Sciatic nerve (tissue), 2 donors: ENCODE data around the gene TPX2. TPM values are rescaled to one million over a fixed set of nuclear protein-coding genes. Genes with fewer than 3 reads are reported as not detected.

Experiments
- ATAC-seq: fragments of 200-7000 bp; cut with Tn5 transposase; one replicate; pipeline ENCODE4 v1.9.1; 2020; ENCODE audit warnings: mild to moderate bottlenecking, moderate library complexity
- DNase-seq: peaks from one replicate; pipeline ENCODE4 v3.0.0-alpha.2; 2020; ENCODE audit warnings: low spot score
- intact Hi-C: fragments of 100-400 bp; cut with DNase I; formaldehyde crosslinking; loops from one replicate; pipeline ENCODE4 v1.14.2; 2022
- total RNA-seq: library from RNA; stranded (reverse); fragmentation: NEBNext Ultra II Directional; extraction: Animal tissue kit (Norgen Biotek cat#: 25700); gene quantifications from one replicate; pipeline ENCODE4 v1.2.1, GENCODE V29; 2021
- donor health status: DM: no; HTN: no; CAD: no.
- donor health status: DM: no; HTN: no; CAD: no.

Gene TPX2
- total RNA-seq, 1 donor from 2014 or later, result 0.71 TPM

DNA sequence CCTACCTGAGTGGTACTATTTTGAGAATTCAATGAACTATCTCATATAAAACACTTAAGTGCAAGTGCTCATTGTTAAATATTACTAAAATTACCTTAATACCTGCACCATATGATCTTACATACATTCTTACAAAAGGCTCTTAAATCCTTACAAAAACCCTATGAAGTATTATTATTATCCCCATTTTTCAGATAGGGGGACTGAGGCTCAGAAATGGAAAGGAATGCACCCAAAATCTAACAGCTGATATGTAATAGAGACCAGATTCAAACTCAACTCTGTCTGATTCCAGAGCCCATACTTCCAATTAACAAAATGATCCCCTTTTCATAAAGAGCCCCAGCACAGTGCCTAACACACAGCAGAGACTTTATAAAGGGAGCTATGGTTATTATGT, 33.9 kb upstream of the TPX2 start:
- no peak for DNase-seq
- no peak for ATAC-seq
- intact Hi-C loops, result no loop called here

DNA sequence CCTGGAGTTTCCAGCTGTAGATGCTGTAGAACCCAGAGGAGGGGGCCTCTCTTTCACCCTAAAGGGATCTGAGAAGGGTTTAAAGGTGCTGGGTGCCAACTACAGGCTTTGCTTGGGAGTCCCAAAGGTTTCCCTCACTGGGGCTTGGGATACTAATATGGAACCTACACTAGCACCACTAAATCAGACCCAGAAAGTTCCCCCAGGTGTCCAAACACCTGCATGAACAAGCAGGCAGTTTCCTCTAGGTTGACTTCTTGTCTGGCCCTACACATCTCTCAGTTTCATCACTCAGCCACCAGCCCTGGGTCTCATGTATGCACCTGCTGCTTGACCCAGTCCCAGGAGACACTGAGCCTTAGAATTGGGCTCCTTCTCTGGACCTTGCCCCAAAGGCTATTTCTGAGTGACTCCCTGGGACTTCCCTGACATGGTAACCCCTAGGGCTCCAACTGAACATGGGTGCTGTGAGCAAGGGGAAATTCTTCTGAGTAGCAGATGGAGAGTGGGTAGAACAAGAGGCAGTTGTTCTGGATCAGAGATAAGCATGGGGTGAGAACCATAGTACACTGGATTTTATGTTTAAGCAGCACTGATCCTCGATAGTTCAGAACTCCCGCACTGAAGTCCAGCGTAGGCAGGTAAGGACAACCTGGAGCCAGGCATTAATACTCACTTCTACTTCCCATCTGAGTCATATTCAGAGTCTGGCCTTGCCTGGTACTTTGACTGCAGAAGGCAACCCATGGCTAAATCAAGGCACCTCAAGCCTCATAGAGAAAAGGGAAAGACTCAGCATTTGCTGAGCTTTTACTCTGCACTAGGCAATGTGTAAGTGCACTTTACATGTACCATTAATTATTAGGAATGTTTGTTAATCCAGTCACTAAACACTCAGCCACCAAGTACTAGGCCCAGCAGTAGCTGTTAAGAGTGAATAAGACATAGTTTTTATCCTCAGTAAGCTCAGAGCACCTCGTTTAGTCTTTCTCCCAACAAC, 33.2 kb upstream of the TPX2 start:
- no peak for ATAC-seq
- intact Hi-C loops, result no loop called here
- DNase-seq, result no peak

DNA sequence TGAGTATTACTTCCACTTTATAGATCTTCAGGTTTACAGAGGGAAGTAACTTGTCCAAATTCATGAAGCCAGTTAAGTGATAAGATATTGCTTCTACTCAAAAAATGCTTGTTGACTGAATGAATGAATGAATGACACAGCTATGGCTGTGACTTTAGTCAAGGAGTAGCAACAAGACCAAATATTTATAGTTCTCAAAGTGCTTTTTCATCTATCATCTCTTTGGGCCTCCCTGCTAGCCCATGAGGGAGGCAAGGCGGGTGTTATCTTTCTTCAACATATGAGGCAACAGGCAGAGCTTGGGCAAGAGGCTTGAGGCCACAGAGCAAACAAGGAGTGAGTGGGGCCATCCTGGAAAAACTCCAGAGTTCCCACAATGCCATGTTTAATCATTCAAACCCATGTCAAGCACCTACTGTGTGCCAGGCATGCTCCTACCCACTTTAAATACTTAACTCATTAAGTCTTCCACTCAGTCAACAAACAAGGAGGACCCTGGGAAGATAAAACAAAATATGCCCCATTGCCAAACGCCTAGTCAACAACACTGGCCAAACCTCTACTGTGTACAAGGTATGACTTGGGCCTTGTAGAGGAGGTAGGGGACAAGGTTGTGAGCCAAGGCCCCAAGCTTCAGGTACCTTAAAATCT, 32.4 kb upstream of the TPX2 start:
- intact Hi-C loops, result no loop called here
- ATAC-seq, result no peak

DNA sequence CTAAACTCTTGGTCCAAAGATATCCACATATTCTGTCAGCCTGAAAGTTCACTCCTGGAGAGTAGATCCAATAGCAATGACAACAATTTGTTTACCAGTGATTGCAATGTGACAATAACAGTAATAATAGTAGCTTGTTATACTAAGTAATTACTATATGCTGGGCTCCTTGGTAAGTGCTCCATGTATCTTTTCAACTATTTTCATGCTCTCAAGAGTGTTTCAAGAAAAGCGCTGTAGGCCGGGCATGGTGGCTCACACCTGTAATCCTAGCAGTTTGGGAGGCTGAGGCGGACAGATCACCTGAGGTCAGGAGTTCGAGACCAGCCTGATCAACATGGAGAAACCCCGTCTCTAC, 31.9 kb upstream of the TPX2 start:
- intact Hi-C loops, result no loop called here
- DNase-seq (no peak), ATAC-seq (no peak)

More for the DNA sequence above, 32.4 kb upstream of the TPX2 start:
- no peak for DNase-seq

DNA sequence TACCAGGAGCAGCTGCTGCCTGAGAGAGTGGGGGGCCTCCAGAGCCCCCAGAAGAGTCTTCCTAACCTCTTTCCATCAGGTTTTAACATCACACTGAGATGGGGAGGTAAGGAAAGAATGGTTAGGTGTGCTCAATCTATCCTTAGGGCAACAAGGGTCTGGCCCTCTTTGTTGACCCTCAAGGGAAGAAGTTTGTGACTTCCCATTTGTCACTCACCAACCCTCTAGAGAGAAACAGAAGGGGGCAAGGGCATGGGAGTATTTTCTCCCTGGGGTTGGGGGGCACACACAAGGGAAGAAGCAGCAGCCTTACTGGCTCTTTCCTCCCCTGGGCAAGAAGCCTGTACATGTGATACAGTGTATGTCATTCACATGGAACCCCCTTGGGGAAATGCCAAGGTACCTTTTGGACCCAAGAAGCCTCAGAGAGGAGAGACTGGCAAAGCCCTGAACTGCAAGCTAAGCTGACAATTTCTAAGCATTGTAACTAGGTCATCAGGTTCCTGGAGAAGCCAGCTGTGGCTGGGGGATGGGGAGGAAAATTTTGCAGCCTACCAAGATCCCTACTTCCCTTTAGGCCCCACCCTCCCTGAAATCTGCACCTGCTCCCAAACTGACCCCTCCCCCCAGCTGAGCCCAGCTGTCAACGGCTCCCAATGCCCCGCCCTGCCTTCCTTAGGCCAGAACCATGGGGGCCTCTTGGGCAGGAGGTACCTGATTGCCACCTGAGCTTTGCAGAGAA, 30.9 kb upstream of the TPX2 start:
- ATAC-seq (no peak), DNase-seq (peak; percentile 68)

DNA sequence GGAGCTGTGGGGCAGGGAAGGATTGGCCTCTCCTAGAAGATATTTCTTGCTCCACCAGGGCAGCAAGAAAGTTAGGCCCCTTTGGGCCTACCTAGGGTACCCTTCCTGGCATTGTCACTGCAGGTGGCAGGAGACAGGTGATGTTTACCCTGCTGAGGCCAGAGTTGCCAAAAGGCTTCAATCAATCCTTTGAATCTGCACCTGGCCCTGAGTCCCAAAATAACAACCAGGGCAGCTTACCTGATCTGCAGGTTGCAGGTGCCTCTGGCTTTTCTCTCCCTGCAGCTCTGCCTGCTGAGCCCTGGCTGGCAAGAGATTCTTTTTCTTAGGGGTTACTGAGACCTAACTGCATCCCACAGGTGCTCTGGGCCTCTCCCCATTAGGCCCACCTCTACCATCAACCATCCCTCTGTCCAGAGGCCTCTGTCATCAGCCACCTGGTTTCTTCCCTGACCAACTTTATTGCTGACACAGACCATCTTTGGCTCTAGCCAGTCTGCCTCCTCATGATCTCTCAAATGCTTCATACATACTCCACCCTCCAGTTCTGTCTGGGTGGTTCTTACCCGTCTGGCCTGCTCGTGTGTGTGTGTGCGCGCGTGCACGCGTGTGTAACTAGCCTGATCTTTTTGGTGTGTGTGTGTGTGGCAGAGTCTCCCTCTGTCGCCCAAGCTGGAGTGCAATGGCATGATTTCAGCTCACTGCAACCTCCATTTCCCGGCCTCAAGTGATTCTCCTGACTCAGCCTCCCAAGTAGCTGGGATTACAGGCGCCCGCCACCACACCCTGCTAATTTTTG, 30.2 kb upstream of the TPX2 start:
- DNase-seq, result peak; percentile 45
- ATAC-seq, result no peak
- intact Hi-C loops, result no loop called here

More for the DNA sequence above, 30.9 kb upstream of the TPX2 start:
- intact Hi-C loops, result no loop called here

DNA sequence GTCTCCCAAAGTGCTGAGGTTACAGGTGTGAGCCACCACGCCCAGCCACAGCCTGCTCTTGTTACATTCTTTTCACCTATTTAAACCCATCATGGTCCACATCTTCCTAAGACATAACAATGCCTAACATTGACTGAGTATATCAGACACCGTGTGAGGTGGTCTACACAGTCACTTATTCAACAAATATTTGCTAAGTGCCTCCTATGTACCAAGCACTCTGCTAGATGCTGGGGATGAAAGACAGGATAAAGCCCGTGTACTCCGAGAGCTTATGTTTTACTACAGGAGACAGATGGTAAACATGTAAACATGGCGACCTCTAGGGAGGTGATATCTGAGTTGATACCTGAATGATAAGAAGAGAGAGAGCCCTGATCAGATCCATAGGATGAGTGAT, 29.2 kb upstream of the TPX2 start:
- no peak for ATAC-seq
- intact Hi-C loops, result no loop called here
- no peak for DNase-seq

DNA sequence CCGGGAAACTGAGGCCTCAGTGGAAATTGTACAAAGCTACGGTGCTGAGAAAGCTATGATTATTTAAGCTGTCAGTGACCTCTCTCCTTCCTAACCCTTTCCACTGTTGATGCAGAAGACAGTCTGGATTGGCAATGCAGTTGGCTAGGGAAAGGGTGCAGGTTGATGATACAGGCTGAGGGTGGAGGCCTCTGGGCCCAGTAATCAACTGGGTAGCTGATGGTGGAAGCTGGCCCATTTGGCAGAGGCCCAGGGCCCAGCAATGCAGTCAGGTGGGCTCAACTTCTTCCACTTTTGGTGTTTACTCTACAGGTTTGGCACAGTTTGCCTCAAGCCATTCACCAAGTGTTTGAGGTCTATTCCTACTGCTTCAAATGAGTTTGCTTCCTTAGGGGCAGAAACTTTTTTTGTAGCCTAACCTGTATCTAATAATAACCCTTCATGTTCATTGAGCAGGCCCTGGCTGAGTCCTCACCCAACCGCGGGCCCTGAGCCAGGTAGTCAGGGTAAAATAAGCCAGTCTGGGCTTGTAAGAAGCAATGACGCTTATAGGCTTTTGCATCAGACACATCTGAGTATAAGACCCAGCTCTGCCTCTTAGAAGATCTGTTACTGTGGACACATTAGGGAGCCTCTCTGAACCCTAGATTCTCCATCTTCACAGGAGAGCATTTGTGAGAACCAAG, 28.5 kb upstream of the TPX2 start:
- DNase-seq (no peak), ATAC-seq (no peak)
- intact Hi-C loops, result no loop called here

DNA sequence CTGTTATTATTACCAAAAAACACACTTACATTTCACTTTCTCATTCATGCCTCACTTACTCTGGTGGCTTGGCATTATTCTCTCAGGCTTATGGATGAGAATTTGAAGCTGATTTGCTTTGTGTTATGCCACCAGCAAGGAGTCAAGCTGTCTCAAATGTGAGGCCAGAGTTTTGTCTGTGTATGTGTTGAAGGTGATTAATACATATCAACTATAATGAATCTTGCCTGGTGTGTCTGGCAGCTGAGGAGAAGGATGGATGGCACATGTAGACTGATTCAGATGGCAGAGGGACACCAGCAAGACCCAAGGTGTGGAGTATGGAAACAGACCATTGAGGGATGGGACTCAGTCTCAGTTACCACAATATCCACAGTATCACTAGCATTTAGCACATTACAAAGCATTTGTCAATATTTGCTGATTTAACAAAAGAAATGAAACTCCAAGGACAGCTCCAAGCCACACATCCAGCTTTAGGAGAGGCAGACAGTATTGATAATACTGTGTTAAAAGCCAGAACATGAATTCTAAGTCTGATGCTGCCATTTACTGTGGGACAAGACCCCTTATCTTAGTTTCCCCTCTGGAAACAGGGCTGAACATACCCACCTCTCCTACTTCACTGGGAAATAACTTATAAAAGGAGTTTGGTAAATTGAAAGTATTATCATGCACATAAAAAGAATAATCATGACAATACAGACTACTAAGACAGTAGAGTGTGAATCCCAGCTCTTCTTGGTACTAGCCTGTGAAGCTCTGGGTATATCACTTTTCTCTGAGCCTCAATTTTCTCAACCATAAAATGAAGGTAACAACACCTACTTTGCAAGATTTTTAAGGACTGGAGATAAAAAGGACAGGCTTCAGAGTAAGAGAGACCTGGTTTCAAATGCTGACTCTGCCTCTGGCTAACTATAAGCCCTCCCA, 27.6 kb upstream of the TPX2 start:
- DNase-seq (no peak), ATAC-seq (no peak)
- intact Hi-C loops, result no loop called here

DNA sequence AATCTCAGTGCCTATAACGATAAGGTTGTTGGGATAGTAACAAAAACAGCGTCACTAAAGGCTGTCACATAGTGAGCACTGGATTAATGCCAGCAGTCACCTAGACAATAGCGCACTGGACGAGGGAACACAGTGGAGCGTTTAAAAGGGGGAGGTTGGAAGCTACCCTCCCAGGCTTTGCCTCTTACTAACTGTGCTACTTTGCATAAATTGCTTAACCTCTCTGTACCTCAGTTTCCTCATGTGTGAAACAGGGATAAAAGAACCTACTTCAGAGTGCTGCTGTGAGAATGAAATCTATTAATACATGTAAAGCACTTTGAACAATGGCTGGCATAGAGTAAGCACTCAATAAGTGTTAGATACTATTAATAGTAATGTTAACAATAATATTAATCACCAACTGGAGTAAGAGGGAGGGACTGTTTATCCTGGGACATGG, 27.0 kb upstream of the TPX2 start:
- ATAC-seq (peak; percentile 47), DNase-seq (peak; percentile 47)
- intact Hi-C loops, result no loop called here

DNA sequence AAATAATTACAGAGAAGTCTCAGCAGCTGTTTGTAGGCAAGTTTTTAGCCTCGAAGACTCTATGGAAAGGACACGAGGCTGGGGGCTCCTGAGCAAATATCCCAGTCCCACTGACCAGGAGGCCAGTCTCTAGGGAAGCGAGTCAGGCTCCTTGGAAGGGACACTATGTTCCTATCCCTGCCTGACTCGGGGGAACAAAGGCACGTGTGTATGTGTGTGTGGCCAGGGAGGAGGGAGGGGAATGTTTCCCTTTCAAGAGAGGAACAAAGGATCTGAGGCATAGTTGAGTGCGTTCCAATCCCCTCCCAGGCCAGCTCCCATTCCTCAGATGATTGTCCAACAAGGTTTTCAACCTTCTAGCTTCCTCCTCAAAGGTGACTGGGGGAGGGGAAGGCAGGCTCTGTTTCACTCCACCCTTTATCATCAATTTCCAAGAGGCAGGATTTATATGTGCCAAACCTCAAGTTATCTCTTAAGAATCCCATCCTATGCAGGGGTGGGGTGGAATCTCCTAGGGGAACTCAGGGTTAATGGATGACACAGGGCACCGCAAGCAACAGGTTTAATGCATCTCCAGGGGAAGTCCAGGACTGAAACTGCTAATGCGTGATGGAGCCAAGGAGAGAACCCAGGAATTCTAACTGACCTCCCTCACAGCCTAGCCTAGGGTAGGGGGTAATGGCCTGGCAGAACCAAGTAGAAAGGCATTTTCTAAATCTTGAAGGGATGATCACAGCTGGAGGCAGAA, 26.4 kb upstream of the TPX2 start:
- peak; percentile 77 for DNase-seq
- intact Hi-C loops, result no loop called here
- ATAC-seq, result peak; percentile 95

DNA sequence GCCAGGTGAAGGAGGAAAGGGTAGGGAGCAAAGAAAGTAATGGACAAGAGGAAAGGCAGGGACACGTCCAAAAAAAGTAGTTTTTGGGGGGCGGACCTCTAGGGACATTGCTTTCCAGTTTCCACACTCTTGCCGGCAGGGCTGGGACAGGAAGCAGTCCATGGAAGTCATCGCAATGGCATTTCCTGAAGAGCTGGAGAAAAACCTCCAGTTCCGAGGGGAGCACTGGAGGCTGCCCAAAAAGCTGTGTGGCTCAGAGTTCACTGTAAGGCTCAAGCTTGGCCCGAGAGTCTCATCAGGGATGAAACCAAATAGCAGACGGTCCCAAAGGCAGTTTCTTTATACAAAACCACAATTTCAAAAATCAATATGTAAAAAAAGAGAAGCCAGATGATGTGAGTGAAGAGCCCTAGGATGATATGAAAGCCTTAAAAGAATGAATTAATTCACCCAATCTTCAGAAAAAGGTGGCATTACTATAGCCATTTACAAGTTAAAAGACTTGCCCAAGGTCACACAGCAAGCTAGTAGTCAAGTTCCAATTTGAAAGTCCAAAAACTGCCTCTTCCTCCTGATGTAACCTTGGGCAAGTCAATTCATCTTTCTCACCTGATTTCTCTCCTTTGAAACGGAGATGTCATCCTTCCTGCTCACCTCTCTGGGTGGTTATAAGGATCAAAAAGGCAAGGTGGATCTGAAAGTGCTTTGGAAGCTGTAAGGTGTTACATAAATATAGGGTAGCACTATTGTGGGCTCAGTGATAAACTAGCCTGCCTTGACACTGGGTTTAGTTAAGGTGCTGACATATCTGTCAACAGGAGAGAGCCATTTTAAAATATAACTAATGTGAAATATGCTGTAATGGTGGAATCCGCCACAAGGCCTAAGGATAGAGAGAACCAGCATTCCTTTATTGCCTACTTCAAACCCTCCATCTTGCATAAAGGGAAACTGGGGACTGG, 25.5 kb upstream of the TPX2 start:
- intact Hi-C loops, result no loop called here
- ATAC-seq (peak; percentile 90), DNase-seq (peak; percentile 85)

DNA sequence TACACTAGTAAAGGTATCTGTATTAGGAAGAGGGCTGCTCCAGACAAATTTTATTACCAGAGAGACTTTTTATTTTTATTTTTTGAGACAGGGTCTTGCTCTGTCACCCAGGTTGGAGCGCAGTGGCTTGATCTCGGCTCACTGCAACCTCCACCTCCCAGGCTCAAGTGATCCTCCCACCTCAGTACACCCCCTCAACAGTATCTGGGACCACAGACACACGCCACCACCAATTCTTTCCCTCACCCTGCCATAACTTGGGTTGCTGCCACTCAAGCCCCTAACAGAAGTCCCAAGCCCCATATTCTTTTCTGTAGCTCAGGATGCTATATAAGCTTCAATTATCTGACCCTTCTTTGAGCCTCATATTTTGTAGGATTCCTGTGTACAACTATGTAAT, 23.3 kb upstream of the TPX2 start:
- intact Hi-C loops, result no loop called here
- no peak for ATAC-seq
- peak; percentile 43 for DNase-seq

DNA sequence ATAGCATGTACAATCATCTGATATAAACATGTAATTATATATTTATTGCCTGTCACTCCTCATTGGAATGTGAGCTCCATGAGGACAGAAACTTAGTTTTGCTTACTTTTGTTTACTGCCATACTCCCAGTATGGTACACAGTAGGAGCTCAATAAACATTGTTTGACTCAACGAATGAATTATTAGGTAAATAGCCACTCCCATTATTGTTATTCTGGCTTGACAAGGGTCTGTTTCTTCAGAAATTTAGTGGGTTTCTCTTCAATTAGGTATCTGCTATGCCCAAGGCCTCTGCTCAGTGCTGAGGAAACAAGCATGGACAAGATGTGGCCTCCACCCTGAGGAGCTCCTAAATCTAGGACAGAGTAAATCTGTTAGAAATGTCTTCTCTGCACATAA, 22.7 kb upstream of the TPX2 start:
- intact Hi-C loops, result no loop called here
- no peak for ATAC-seq
- peak; percentile 15 for DNase-seq

DNA sequence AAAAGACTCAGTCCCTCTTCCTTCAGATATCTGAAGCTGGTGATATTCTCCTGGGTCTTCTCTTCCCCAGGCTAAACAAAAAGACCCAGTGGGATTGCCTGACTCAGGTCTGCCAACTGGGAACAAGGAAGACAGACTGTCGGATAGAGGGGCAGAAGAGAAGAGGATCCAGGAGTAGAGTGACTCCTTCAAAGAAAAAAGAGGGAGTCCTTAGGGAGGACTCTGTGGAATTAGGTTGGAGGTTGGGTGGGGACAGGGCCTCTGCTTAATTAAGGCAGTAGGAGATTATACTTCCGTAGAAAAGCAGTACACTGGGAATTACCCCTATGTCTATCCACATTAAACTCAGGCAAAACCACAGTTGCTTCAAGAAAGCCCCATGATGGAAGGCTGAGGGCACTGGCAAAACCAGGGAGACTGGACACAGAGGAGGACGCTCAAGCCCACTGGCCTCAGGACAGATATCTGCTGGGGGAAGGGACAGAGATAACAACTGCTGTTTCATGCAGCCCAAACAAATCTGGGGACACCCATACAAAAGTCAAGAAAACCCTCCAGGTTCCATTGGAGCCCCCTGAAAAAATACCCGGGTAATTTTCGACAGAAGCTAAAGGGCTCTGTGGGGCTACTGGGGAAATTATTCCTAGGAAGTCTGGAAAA, 22.1 kb upstream of the TPX2 start:
- DNase-seq (peak; percentile 30), ATAC-seq (no peak)
- intact Hi-C loops, result no loop called here
